Endodermal cell (in vitro differentiated cells): ENCODE measurements around the gene C3orf52. TPM values are rescaled to one million over a fixed set of nuclear protein-coding genes. Genes with fewer than 3 reads are reported as not detected.

Experiments
- DNase-seq: peaks from one replicate; pipeline ENCODE4 v3.0.0-alpha.2; 2017
- H3K27ac ChIP-seq: 2 replicates; pipeline ENCODE4 v1.5.1; 2013; ENCODE audit warnings: mild to moderate bottlenecking, low read depth, low read length, moderate library complexity
- H3K27me3 ChIP-seq: 2 replicates; pipeline ENCODE4 v1.6.1; 2013; ENCODE audit warnings: mild to moderate bottlenecking, low read length, moderate library complexity; ENCODE audit not compliant: insufficient read depth, control insufficient read depth, poor library complexity, severe bottlenecking
- H3K36me3 ChIP-seq: 2 replicates; pipeline ENCODE4 v1.7.0; 2013; ENCODE audit warnings: mild to moderate bottlenecking, low read length, moderate library complexity; ENCODE audit not compliant: control insufficient read depth, insufficient read depth
- H3K4me1 ChIP-seq: one replicate; pipeline ENCODE4 v1.7.0; 2013; ENCODE audit warnings: low read length; ENCODE audit not compliant: control insufficient read depth, insufficient read depth
- H3K4me3 ChIP-seq: 2 replicates; pipeline ENCODE4 v1.5.1; 2013; ENCODE audit warnings: mild to moderate bottlenecking, low read length, moderate library complexity
- H3K9ac ChIP-seq: 2 replicates; pipeline ENCODE4 v1.6.1; 2013; ENCODE audit warnings: mild to moderate bottlenecking, low read length, moderate library complexity; ENCODE audit not compliant: poor library complexity, severe bottlenecking; ENCODE audit errors: extremely low read depth
- H3K9me3 ChIP-seq: 2 replicates; pipeline ENCODE4 v1.6.1; 2013; ENCODE audit warnings: mild to moderate bottlenecking, low read length, moderate library complexity; ENCODE audit not compliant: control insufficient read depth
- H3K27ac Mint-ChIP-seq: 2 replicates; pipeline ENCODE4 v1.8.0; 2020; ENCODE audit warnings: mixed read lengths
- H3K27me3 Mint-ChIP-seq: 2 replicates; pipeline ENCODE4 v1.8.0; 2021; ENCODE audit warnings: mild to moderate bottlenecking, mixed read lengths; ENCODE audit not compliant: insufficient read depth
- H3K36me3 Mint-ChIP-seq: 2 replicates; pipeline ENCODE4 v1.8.0; 2020; ENCODE audit warnings: low read depth, mixed read lengths
- H3K4me1 Mint-ChIP-seq: 2 replicates; pipeline ENCODE4 v1.8.0; 2020; ENCODE audit warnings: mixed read lengths
- H3K4me3 Mint-ChIP-seq: 2 replicates; pipeline ENCODE4 v1.8.0; 2020; ENCODE audit warnings: mild to moderate bottlenecking, moderate library complexity, mixed read lengths
- H3K9me3 Mint-ChIP-seq: 2 replicates; pipeline ENCODE4 v1.8.0; 2020; ENCODE audit warnings: mild to moderate bottlenecking, mixed read lengths
- WGBS, 2 experiments: methylation state at CpG; one replicate each; pipeline versions ENCODE4 v1.1.5 to v1.1.7; 2013; ENCODE audit warnings: missing lambda C conversion rate in 2 of 2, mixed read lengths in 1 of 2; ENCODE audit not compliant: insufficient coverage in 1 of 2, insufficient read length in 1 of 2; 5-methylcytosine and 5-hydroxymethylcytosine counted together
- total RNA-seq, 2 donors: library from RNA; stranded (reverse); fragmentation: NEBNext Ultra II Directional in 1 of 2; extraction: Animal tissue kit (Norgen Biotek cat#: 25700) in 1 of 2; gene quantifications; 2 replicates in 1 of 2; 3 replicates in 1 of 2; pipeline ENCODE4 v1.2.1, GENCODE V29; 2021
- TF ChIP-seq, protein P1 (sequence below): fragments of 200-600 bp; sonication (generic); conservative IDR thresholded peaks from 2 replicates; pipeline ENCODE4 v1.5.0; 2021; ENCODE audit warnings: antibody characterized with exemption, mild to moderate bottlenecking

The C3orf52 gene
- total RNA-seq, 2 donors from 2014 or later: 5.2 to 6.7 TPM

DNA sequence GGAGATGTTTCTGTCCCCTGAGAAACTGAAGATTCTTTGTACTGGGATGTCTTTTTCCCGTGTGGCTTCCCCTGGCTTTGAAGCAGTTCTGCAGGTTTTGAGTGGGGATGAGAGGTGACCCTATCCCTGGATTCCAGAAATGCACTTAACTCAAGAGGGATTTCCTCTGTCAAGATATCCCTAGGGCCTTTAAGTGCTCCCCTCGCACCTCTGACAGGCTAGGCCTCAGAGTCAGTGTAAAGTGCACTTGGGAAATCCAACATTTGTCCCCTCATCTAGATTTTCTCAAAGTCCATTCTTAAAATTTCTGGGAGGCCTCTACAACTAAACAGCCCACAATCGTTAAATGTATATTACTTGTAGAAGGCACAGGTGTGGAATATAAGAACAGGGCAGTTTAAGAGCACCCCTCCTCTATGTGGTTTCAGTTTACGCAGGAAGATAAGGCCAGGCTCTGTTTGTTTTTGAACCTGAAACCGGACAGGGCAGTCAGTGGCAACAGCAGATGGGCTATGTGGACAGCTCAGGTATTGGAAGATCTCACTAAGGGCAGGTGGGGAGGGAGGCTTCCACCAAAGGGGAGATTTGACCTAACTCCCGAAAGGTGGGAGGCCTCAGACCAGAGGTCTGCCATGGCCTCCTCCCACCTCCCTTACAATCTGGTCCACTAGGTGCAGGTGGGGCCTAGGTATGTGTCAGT is 4.8 kb downstream of the C3orf52 start:
- Mint-ChIP-seq H3K27me3 (peaks cover 8% of the 10 kb centered on the region), H3K4me3 (no peak overlapping the region), H3K9me3 (no peaks in the 10 kb centered on the region), H3K4me1 (peaks cover 35% of the 10 kb centered on the region), H3K36me3 (peaks cover 2% of the 10 kb centered on the region), H3K27ac (no peak overlapping the region)
- no peak for DNase-seq
- H3K4me3 ChIP-seq: no peak overlapping the region
- H3K36me3 ChIP-seq: no peaks in the 10 kb centered on the region
- no peaks in the 10 kb centered on the region for H3K9me3 ChIP-seq
- 86 to 90% methylated on average over 3 to 6 of the region's 6 CpGs for WGBS, 2 experiments
- TF ChIP-seq, protein P1, sequence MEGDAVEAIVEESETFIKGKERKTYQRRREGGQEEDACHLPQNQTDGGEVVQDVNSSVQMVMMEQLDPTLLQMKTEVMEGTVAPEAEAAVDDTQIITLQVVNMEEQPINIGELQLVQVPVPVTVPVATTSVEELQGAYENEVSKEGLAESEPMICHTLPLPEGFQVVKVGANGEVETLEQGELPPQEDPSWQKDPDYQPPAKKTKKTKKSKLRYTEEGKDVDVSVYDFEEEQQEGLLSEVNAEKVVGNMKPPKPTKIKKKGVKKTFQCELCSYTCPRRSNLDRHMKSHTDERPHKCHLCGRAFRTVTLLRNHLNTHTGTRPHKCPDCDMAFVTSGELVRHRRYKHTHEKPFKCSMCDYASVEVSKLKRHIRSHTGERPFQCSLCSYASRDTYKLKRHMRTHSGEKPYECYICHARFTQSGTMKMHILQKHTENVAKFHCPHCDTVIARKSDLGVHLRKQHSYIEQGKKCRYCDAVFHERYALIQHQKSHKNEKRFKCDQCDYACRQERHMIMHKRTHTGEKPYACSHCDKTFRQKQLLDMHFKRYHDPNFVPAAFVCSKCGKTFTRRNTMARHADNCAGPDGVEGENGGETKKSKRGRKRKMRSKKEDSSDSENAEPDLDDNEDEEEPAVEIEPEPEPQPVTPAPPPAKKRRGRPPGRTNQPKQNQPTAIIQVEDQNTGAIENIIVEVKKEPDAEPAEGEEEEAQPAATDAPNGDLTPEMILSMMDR: no peak
- H3K27ac ChIP-seq: no peak overlapping the region
- H3K4me1 ChIP-seq: peaks cover 3% of the 10 kb centered on the region
- H3K27me3 ChIP-seq: no peaks in the 10 kb centered on the region
- H3K9ac ChIP-seq: no peak overlapping the region

DNA sequence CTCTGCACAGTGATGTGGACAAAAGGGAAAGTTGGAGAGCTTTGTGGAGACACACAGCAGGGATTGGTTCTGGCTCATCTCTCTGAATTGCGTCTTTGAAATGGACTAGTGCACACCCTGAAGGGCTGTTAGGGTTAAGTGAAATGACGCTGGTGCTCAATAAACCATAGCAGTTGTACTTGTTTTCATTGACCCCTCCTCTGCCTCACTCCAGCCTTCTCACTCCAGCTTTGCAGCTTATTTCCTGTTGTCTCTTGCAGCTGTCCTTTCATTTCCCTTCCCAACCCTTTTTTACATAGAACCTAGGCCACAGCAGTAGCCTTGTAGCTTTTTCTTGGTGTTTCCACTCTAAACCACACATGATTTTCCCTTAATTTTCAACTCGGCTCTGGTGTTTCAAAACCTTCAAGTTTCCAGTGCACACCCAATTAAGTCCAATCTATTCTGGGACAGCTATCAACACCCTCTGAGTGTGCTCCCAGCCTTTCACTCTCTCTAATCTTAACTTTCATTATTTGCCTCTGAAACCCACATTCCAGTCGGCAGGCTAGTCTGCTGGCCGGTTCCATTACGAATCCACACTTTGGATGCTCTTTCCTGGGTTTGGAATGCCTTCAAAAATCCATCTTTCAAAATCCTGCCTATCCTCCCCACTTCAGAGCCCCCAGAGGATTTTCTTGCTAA is 6.4 kb downstream of the C3orf52 start:
- H3K27ac ChIP-seq: peak overlapping the region; percentile 67
- Mint-ChIP-seq H3K4me3 (no peak overlapping the region), H3K4me1 (peaks cover 26% of the 10 kb centered on the region), H3K27ac (peak overlapping the region; percentile 69), H3K36me3 (peaks cover 2% of the 10 kb centered on the region), H3K9me3 (no peaks in the 10 kb centered on the region), H3K27me3 (peaks cover 4% of the 10 kb centered on the region)
- H3K4me1 ChIP-seq: peaks cover 3% of the 10 kb centered on the region
- H3K4me3 ChIP-seq: peak overlapping the region; percentile 64
- TF ChIP-seq, protein P1: no peak
- 71 to 83% methylated on average over 6 of the region's 6 CpGs for WGBS, 2 experiments
- no peaks in the 10 kb centered on the region for H3K9me3 ChIP-seq
- DNase-seq: no peak
- no peaks in the 10 kb centered on the region for H3K36me3 ChIP-seq
- peak overlapping the region; percentile 32 for H3K9ac ChIP-seq
- no peaks in the 10 kb centered on the region for H3K27me3 ChIP-seq

GRCh38 chr3:112093180-112093522 is 7.0 kb downstream of the C3orf52 start:
- H3K27me3 Mint-ChIP-seq: no peaks in the 10 kb centered on the region
- H3K27ac ChIP-seq: peak overlapping the region; percentile 67
- H3K9me3 Mint-ChIP-seq: no peaks in the 10 kb centered on the region
- H3K4me3 ChIP-seq: peak overlapping the region; percentile 64
- peaks cover 22% of the 10 kb centered on the region for H3K4me1 Mint-ChIP-seq
- H3K9me3 ChIP-seq: no peaks in the 10 kb centered on the region
- peaks cover 2% of the 10 kb centered on the region for H3K36me3 Mint-ChIP-seq
- TF ChIP-seq, protein P1: no peak
- no peaks in the 10 kb centered on the region for H3K27me3 ChIP-seq
- no peak for DNase-seq
- H3K4me3 Mint-ChIP-seq: no peak overlapping the region
- peaks cover 3% of the 10 kb centered on the region for H3K4me1 ChIP-seq
- peak overlapping the region; percentile 69 for H3K27ac Mint-ChIP-seq
- peak overlapping the region; percentile 32 for H3K9ac ChIP-seq
- H3K36me3 ChIP-seq: peaks cover 3% of the 10 kb centered on the region
